Muscle of leg (tissue), 11 donors: ENCODE measurements around the gene RHEX. TPM values are rescaled to one million over a fixed set of nuclear protein-coding genes. Genes with fewer than 3 reads are reported as not detected.

ENCODE experiments used
- DNase-seq: peaks from one replicate; pipeline ENCODE4 v3.0.0; 2013
- H3K27ac ChIP-seq: one replicate; pipeline ENCODE4 v1.5.1; 2013; ENCODE audit warnings: mild to moderate bottlenecking, low read length, control low read depth
- H3K27me3 ChIP-seq: one replicate; pipeline ENCODE4 v1.6.1; 2013; ENCODE audit warnings: low read length; ENCODE audit not compliant: control insufficient read depth, insufficient read depth
- H3K36me3 ChIP-seq: one replicate; pipeline ENCODE4 v1.6.1; 2013; ENCODE audit warnings: low read length; ENCODE audit not compliant: control insufficient read depth, insufficient read depth
- H3K4me1 ChIP-seq: one replicate; pipeline ENCODE4 v1.6.1; 2013; ENCODE audit warnings: low read length; ENCODE audit not compliant: control insufficient read depth, insufficient read depth
- H3K4me3 ChIP-seq: one replicate; pipeline ENCODE4 v1.5.1; 2013; ENCODE audit warnings: low read length, control low read depth
- H3K9me3 ChIP-seq: replicated peaks from 2 replicates; pipeline ENCODE4 v1.6.1; 2013; ENCODE audit warnings: low read depth, low read length; ENCODE audit not compliant: control insufficient read depth
- WGBS: methylation state at CpG from one replicate; pipeline ENCODE4 v1.1.5; 2013; ENCODE audit warnings: missing lambda C conversion rate; ENCODE audit not compliant: insufficient coverage; 5-methylcytosine and 5-hydroxymethylcytosine counted together
- polyA plus RNA-seq, 8 donors: library from polyadenylated mRNA; unstranded; fragments of 120-200 nt; gene quantifications; one replicate each; pipeline versions ENCODE4 v1.2.1 to v1.2.3, GENCODE V29; 2013; ENCODE audit warnings: inconsistent platforms in 1 of 8, low replicate concordance in 1 of 8; ENCODE audit not compliant: insufficient read length in 8 of 8, insufficient read depth in 1 of 8
- total RNA-seq: library from RNA; stranded (reverse); fragments of 120-200 nt; gene quantifications from one replicate; pipeline ENCODE4 v1.2.4, GENCODE V29; 2013

RHEX gene
- total and polyA plus RNA-seq, 9 donors, result 0.17 to 0.65 (median 0.36) TPM

GRCh38 chr1:206133751-206134415 lies 80.9 kb downstream of the RHEX start:
- Histone ChIP-seq H3K36me3 (no peaks in the 10 kb centered on the region), H3K27ac (no peak overlapping the region), H3K27me3 (no peaks in the 10 kb centered on the region), H3K9me3 (no peaks in the 10 kb centered on the region), H3K4me3 (no peak overlapping the region), H3K4me1 (peaks cover 25% of the 10 kb centered on the region)
- no peak for DNase-seq
- 60% methylated on average over 4 of the region's 7 CpGs for WGBS

GRCh38 chr1:206135248-206135647 lies 82.3 kb downstream of the RHEX start:
- Histone ChIP-seq H3K27ac (no peak overlapping the region), H3K27me3 (no peaks in the 10 kb centered on the region), H3K36me3 (no peaks in the 10 kb centered on the region), H3K4me3 (no peak overlapping the region), H3K4me1 (peaks cover 25% of the 10 kb centered on the region), H3K9me3 (no peaks in the 10 kb centered on the region)
- WGBS, result 76% methylated on average over 2 of the region's 2 CpGs
- no peak for DNase-seq

- Histone ChIP-seq H3K4me1 (peaks cover 20% of the 10 kb centered on the region), H3K27ac (no peak overlapping the region), H3K27me3 (no peaks in the 10 kb centered on the region), H3K9me3 (no peaks in the 10 kb centered on the region), H3K4me3 (no peak overlapping the region), H3K36me3 (no peaks in the 10 kb centered on the region)
- DNase-seq, result no peak
- WGBS, result no CpG with 5 or more reads among the region's 2 CpGs
Observed at GRCh38 chr1:206136241-206136640, 83.3 kb downstream of the RHEX start.

DNA sequence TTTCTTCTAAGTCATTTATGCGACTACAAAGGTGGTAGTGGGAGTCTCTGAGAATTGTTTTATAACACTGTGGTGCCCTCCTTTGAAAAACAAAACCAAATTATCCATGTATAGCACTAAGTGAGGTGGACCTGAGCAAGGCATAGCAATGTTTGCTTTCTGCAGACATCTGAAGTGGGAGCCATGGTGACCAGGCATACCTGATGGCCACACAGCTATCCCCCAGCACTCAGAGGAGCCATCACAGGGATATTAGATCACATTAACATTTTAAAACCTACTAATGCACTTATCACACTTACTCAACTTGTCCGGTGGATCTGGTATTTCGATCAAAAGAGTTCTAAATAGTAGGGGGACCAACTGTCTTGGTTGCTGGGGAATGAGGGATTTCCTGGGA lies 89.0 kb downstream of the RHEX start:
- Histone ChIP-seq H3K36me3 (no peaks in the 10 kb centered on the region), H3K9me3 (no peaks in the 10 kb centered on the region)
- no CpG with 5 or more reads among the region's 3 CpGs for whole genome bisulfite sequencing

GRCh38 chr1:206142770-206143169 lies 89.8 kb downstream of the RHEX start:
- Histone ChIP-seq H3K9me3 (no peaks in the 10 kb centered on the region), H3K27me3 (no peaks in the 10 kb centered on the region), H3K4me1 (peaks cover 15% of the 10 kb centered on the region), H3K27ac (no peak overlapping the region), H3K36me3 (no peaks in the 10 kb centered on the region), H3K4me3 (no peak overlapping the region)
- no peak for DNase-seq
- 100% methylated on average over 1 of the region's 2 CpGs for WGBS

More for the DNA sequence above, 89.0 kb downstream of the RHEX start:
- Histone ChIP-seq H3K27me3 (no peaks in the 10 kb centered on the region), H3K27ac (no peak overlapping the region), H3K4me1 (peaks cover 15% of the 10 kb centered on the region), H3K4me3 (no peak overlapping the region)
- DNase-seq, result no peak

DNA sequence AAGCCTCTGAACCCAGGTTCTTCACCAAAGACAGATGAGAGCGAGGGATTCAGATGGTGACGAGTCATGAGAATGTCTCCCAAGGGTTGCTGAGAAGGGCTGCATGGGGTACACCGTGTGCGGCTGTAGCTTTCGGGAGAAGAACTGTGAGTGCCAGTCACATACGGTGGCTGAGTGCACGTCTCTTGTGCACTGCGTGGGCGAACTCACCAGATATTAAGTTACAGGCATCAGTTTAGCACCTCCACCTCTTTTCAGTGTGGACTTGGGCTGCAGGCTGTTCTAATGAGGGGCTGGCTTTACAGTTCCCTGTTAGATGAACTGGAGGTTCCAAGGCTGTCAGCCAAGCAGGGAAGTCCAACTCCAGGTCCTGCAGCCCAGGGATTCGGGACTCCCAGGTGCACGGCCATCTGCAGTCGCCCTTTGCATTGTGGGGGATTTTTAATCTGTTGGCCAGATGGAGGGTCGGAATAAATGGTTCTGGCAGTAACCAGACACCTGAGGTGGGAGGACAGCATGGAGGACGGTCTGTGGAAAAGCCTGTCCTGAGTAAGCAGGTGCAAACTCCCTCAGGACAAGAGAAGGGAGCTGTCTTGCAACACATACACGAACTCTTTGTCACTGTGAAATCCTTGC lies 90.7 kb downstream of the RHEX start:
- H3K4me3 ChIP-seq, result no peak overlapping the region
- peak; percentile 97 for DNase-seq
- no peaks in the 10 kb centered on the region for H3K9me3 ChIP-seq
- no peaks in the 10 kb centered on the region for H3K36me3 ChIP-seq
- no peak overlapping the region for H3K27ac ChIP-seq
- H3K27me3 ChIP-seq, result no peaks in the 10 kb centered on the region
- 20% methylated on average over 14 of the region's 15 CpGs for WGBS
- peaks cover 15% of the 10 kb centered on the region for H3K4me1 ChIP-seq

GRCh38 chr1:206144605-206145004 lies 91.6 kb downstream of the RHEX start:
- Histone ChIP-seq H3K36me3 (no peaks in the 10 kb centered on the region), H3K9me3 (no peaks in the 10 kb centered on the region), H3K27me3 (no peaks in the 10 kb centered on the region), H3K4me3 (no peak overlapping the region), H3K27ac (no peak overlapping the region), H3K4me1 (peaks cover 15% of the 10 kb centered on the region)
- WGBS, result no CpG with 5 or more reads among the region's 2 CpGs
- no peak for DNase-seq

- 49% methylated on average over 2 of the region's 3 CpGs for WGBS
- no peak for DNase-seq
- no peak overlapping the region for H3K4me3 ChIP-seq
- no peaks in the 10 kb centered on the region for H3K36me3 ChIP-seq
- H3K27me3 ChIP-seq, result no peaks in the 10 kb centered on the region
- H3K4me1 ChIP-seq, result peaks cover 15% of the 10 kb centered on the region
- H3K9me3 ChIP-seq, result no peaks in the 10 kb centered on the region
- no peak overlapping the region for H3K27ac ChIP-seq
Observed at GRCh38 chr1:206145771-206146290, 92.9 kb downstream of the RHEX start.

Other genes with a start within 250 kb of the RHEX start
- gene SLC41A1, start 240.0 kb upstream of the RHEX start, total RNA-seq, result 15.0 TPM
- 10 to 100 TPM; 26.7 to 32.8 (median 29.3) TPM for gene SLC41A1, start 240.0 kb upstream of the RHEX start, polyA plus RNA-seq
- gene PM20D1, start 203.0 kb upstream of the RHEX start, total RNA-seq, result 0.09 TPM
- under 1 TPM in 5 of 8 donors, not detected in 3; 0.06 to 0.16 (median 0.09) TPM for gene PM20D1, start 203.0 kb upstream of the RHEX start, polyA plus RNA-seq
- 0.04 TPM for gene SLC26A9, start 109.7 kb upstream of the RHEX start, total RNA-seq
- under 1 TPM; 0.04 to 0.22 (median 0.08) TPM for gene SLC26A9, start 109.7 kb upstream of the RHEX start, polyA plus RNA-seq
- 10.6 TPM for gene RAB7B, start 49.8 kb upstream of the RHEX start, total RNA-seq
- gene RAB7B, start 49.8 kb upstream of the RHEX start, polyA plus RNA-seq, result 10 to 100 TPM in 6 of 8 donors, 1 to 10 TPM in 2; 8.6 to 13.5 (median 11.1) TPM
- gene CTSE, start 29.3 kb upstream of the RHEX start, total RNA-seq, result 0.09 TPM
- 1 to 10 TPM in 2 of 8 donors, under 1 TPM in 6; 0.19 to 1.3 (median 0.41) TPM for gene CTSE, start 29.3 kb upstream of the RHEX start, polyA plus RNA-seq
- gene AVPR1B, start 64.2 kb downstream of the RHEX start, total RNA-seq, result 0.44 TPM
- gene AVPR1B, start 64.2 kb downstream of the RHEX start, polyA plus RNA-seq, result 1 to 10 TPM in 2 of 8 donors, under 1 TPM in 6; 0.35 to 1.2 (median 0.66) TPM
- 3.3 TPM for gene FAM72A, start 149.7 kb downstream of the RHEX start, total RNA-seq
- gene FAM72A, start 149.7 kb downstream of the RHEX start, polyA plus RNA-seq, result 1 to 10 TPM; 4.0 to 6.7 (median 5.4) TPM
- gene SRGAP2, start 150.4 kb downstream of the RHEX start, total RNA-seq, result 44.8 TPM
- 10 to 100 TPM; 56.9 to 84.6 (median 72.9) TPM for gene SRGAP2, start 150.4 kb downstream of the RHEX start, polyA plus RNA-seq